Neural cell (in vitro differentiated cells): ENCODE results near the gene TWNK. TPM values are rescaled to one million over a fixed set of nuclear protein-coding genes. Genes with fewer than 3 reads are reported as not detected.

Experiments used
- H2AFZ ChIP-seq: fragments of 200-600, 300-800 bp; sonication (generic), shearing (Covaris generic); 2 replicates; pipeline ENCODE4 v1.6.0; 2014; ENCODE audit warnings: low read depth, mild to moderate bottlenecking, antibody characterized with exemption, low read length, moderate library complexity
- H3F3A ChIP-seq: fragments of 200-600 bp; shearing (Covaris generic); 2 replicates; pipeline ENCODE4 v1.6.1; 2016; ENCODE audit warnings: mild to moderate bottlenecking, moderate library complexity, mixed read lengths, antibody characterized with exemption, low read length; ENCODE audit not compliant: insufficient read depth, poor library complexity, severe bottlenecking
- H3K27ac ChIP-seq: fragments of 200-600, 300-800 bp; sonication (generic), shearing (Covaris generic); 2 replicates; pipeline ENCODE4 v1.5.1; 2014; ENCODE audit warnings: mild to moderate bottlenecking, low read length, moderate library complexity
- H3K27me3 ChIP-seq: fragments of 300-800, 200-600 bp; sonication (generic), shearing (Covaris generic); 2 replicates; pipeline ENCODE4 v1.6.0; 2014; ENCODE audit warnings: mild to moderate bottlenecking, low read depth, low read length, moderate library complexity; ENCODE audit not compliant: insufficient read depth
- H3K36me3 ChIP-seq: fragments of 300-800, 200-600 bp; sonication (generic), shearing (Covaris generic); 2 replicates; pipeline ENCODE4 v1.5.1; 2014; ENCODE audit warnings: mild to moderate bottlenecking, antibody characterized with exemption, low read length, moderate library complexity; ENCODE audit not compliant: insufficient read depth
- H3K4me2 ChIP-seq: fragments of 300-800, 200-600 bp; sonication (generic), shearing (Covaris generic); 2 replicates; pipeline ENCODE4 v1.6.0; 2014; ENCODE audit warnings: mild to moderate bottlenecking, low read length
- H3K4me3 ChIP-seq: fragments of 300-800, 200-600 bp; sonication (generic), shearing (Covaris generic); 2 replicates; pipeline ENCODE4 v1.5.1; 2014; ENCODE audit warnings: mild to moderate bottlenecking, low read length, moderate library complexity
- H3K79me2 ChIP-seq: fragments of 200-600 bp; shearing (Covaris generic); replicated peaks from 2 replicates; pipeline ENCODE4 v1.6.0; 2014; ENCODE audit warnings: mild to moderate bottlenecking, low read length, moderate library complexity; ENCODE audit not compliant: insufficient read depth
- H3K9ac ChIP-seq: fragments of 300-800, 200-600 bp; sonication (generic), shearing (Covaris generic); 2 replicates; pipeline ENCODE4 v1.6.1; 2016; ENCODE audit warnings: mild to moderate bottlenecking, low read length, mixed read lengths
- H3K9me2 ChIP-seq: fragments of 200-600 bp; shearing (Covaris generic); 2 replicates; pipeline ENCODE4 v1.6.1; 2016; ENCODE audit warnings: mild to moderate bottlenecking, low read length, mixed read lengths; ENCODE audit not compliant: insufficient read depth
- H3K9me3 ChIP-seq: fragments of 200-600, 300-800 bp; sonication (generic), shearing (Covaris generic); 2 replicates; pipeline ENCODE4 v1.6.1; 2016; ENCODE audit warnings: mild to moderate bottlenecking, mixed run types, low read length, moderate library complexity, mixed read lengths
- H4K20me1 ChIP-seq: fragments of 200-600 bp; shearing (Covaris generic); 2 replicates; pipeline ENCODE4 v1.6.1; 2016; ENCODE audit warnings: mild to moderate bottlenecking, mixed run types; ENCODE audit not compliant: insufficient read depth
- CTCF ChIP-seq: fragments of 450-650 bp; IDR thresholded peaks from 2 replicates; pipeline ENCODE4 v1.5.1; 2014; ENCODE audit warnings: antibody characterized with exemption, mild to moderate bottlenecking, moderate library complexity; ENCODE audit not compliant: poor library complexity, severe bottlenecking
- EP300 ChIP-seq: fragments of 450-650 bp; conservative IDR thresholded peaks from 2 replicates; pipeline ENCODE4 v1.6.1; 2014; ENCODE audit warnings: antibody characterized with exemption, mild to moderate bottlenecking, moderate library complexity; ENCODE audit not compliant: poor library complexity, severe bottlenecking
- EZH2 ChIP-seq: fragments of 200-600, 300-800 bp; shearing (Covaris generic), sonication (generic); IDR thresholded peaks from 2 replicates; pipeline ENCODE4 v1.6.1; 2014; ENCODE audit warnings: antibody characterized with exemption, low read length, borderline replicate concordance, mild to moderate bottlenecking; ENCODE audit not compliant: insufficient read depth, poor library complexity, severe bottlenecking
- MXI1 ChIP-seq: fragments of 450-650 bp; conservative IDR thresholded peaks from 2 replicates; pipeline ENCODE4 v1.6.1; 2014; ENCODE audit warnings: antibody characterized with exemption, mild to moderate bottlenecking; ENCODE audit not compliant: poor library complexity, severe bottlenecking
- POLR2AphosphoS5 ChIP-seq: IDR thresholded peaks from 2 replicates; pipeline ENCODE4 v1.6.1; 2012
- RAD21 ChIP-seq: fragments of 450-650 bp; conservative IDR thresholded peaks from 2 replicates; pipeline ENCODE4 v1.6.1; 2014; ENCODE audit warnings: antibody characterized with exemption, mild to moderate bottlenecking, moderate library complexity
- REST ChIP-seq: IDR thresholded peaks from 2 replicates; pipeline ENCODE4 v1.6.1; 2012; ENCODE audit warnings: borderline replicate concordance
- SMC3 ChIP-seq: fragments of 450-650 bp; conservative IDR thresholded peaks from 2 replicates; pipeline ENCODE4 v1.6.1; 2014; ENCODE audit warnings: antibody characterized with exemption, mild to moderate bottlenecking, moderate library complexity; ENCODE audit not compliant: poor library complexity
- TAF1 ChIP-seq: IDR thresholded peaks from 2 replicates; pipeline ENCODE4 v1.6.1; 2012; ENCODE audit warnings: low read depth
- polyA plus RNA-seq: library from polyadenylated mRNA; depleted of rRNA; stranded (reverse); fragments of >200 nt; gene quantifications from 2 replicates; pipeline ENCODE4 v1.2.3, GENCODE V29; 2014

The TWNK gene
- polyA plus RNA-seq, 1 donor from 2014 or later, result 4.8 TPM

- Histone ChIP-seq H3K4me3 (peak overlapping the region; percentile 87), H4K20me1 (no peaks in the 10 kb centered on the region), H3K9ac (peak overlapping the region; percentile 93), H3K79me2 (peaks cover 12% of the 10 kb centered on the region), H3F3A (no peaks in the 10 kb centered on the region), H2AFZ (peak overlapping the region; percentile 53), H3K4me2 (peak overlapping the region; percentile 75), H3K36me3 (no peaks in the 10 kb centered on the region), H3K9me3 (no peaks in the 10 kb centered on the region), H3K27ac (no peak overlapping the region), H3K27me3 (no peaks in the 10 kb centered on the region), H3K9me2 (no peaks in the 10 kb centered on the region)
- TF ChIP-seq CTCF, result no peak
- TF ChIP-seq TAF1, result no peak
- TF ChIP-seq EP300, result no peak
- TF ChIP-seq POLR2AphosphoS5, result no peak
- no peak for TF ChIP-seq REST
- no peak for TF ChIP-seq MXI1
- no peak for TF ChIP-seq RAD21
- TF ChIP-seq EZH2, result no peak
- no peak for TF ChIP-seq SMC3
Measured at GRCh38 chr10:100987685-100988049, 324 bp downstream of the TWNK start.

GRCh38 chr10:100988166-100988565 is 823 bp downstream of the TWNK start:
- Histone ChIP-seq H3K79me2 (peaks cover 12% of the 10 kb centered on the region), H3K9me2 (no peaks in the 10 kb centered on the region), H2AFZ (no peak overlapping the region), H4K20me1 (no peaks in the 10 kb centered on the region), H3K9ac (peak overlapping the region; percentile 93), H3K36me3 (no peaks in the 10 kb centered on the region), H3K9me3 (no peaks in the 10 kb centered on the region), H3F3A (no peaks in the 10 kb centered on the region), H3K27me3 (no peaks in the 10 kb centered on the region), H3K4me2 (peak overlapping the region; percentile 75), H3K27ac (no peak overlapping the region), H3K4me3 (peak overlapping the region; percentile 87)
- TF ChIP-seq SMC3 (no peak), TAF1 (no peak), MXI1 (no peak), EP300 (no peak), EZH2 (no peak), REST (no peak), POLR2AphosphoS5 (no peak), RAD21 (no peak), CTCF (no peak)
